OCI-LY1 (cell line): ENCODE results near the gene IFT88.

Experiments
- EZH2 ChIP-seq: fragments of 200-600 bp; sonication (generic), shearing (Covaris generic); IDR thresholded peaks from 2 replicates; pipeline ENCODE4 v1.8.0; 2017; ENCODE audit warnings: borderline replicate concordance, mixed run types, mild to moderate bottlenecking, antibody characterized with exemption, low read length, moderate library complexity, mixed read lengths
- TF ChIP-seq, protein P1 (sequence below): fragments of 200-600 bp; sonication (generic), shearing (Covaris generic); IDR thresholded peaks from 2 replicates; pipeline ENCODE4 v1.5.1; 2017; ENCODE audit warnings: mild to moderate bottlenecking, antibody characterized with exemption, low read length, moderate library complexity, mixed read lengths

- TF ChIP-seq, protein P1, sequence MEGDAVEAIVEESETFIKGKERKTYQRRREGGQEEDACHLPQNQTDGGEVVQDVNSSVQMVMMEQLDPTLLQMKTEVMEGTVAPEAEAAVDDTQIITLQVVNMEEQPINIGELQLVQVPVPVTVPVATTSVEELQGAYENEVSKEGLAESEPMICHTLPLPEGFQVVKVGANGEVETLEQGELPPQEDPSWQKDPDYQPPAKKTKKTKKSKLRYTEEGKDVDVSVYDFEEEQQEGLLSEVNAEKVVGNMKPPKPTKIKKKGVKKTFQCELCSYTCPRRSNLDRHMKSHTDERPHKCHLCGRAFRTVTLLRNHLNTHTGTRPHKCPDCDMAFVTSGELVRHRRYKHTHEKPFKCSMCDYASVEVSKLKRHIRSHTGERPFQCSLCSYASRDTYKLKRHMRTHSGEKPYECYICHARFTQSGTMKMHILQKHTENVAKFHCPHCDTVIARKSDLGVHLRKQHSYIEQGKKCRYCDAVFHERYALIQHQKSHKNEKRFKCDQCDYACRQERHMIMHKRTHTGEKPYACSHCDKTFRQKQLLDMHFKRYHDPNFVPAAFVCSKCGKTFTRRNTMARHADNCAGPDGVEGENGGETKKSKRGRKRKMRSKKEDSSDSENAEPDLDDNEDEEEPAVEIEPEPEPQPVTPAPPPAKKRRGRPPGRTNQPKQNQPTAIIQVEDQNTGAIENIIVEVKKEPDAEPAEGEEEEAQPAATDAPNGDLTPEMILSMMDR, result no peak
- TF ChIP-seq EZH2, result no peak
Observed at GRCh38 chr13:20546556-20546955, 20.4 kb upstream of the IFT88 start.
